ENCODE measurements around the gene RO60.

The RO60 gene

GRCh38 chr1:193105821-193106177 lies 46.4 kb downstream of the RO60 start:
- no peak for DNase-seq (ENCODE audit: low read depth in 1 of 2, low spot score in 1 of 2)

GRCh38 chr1:193108471-193108870 lies 49.1 kb downstream of the RO60 start:
- no peak for DNase-seq (ENCODE audit: low read depth in 1 of 2, low spot score in 1 of 2)
